DOHH2 (cell line): ENCODE results near the gene CERS6.

Experiments
- H3F3A ChIP-seq: fragments of 200-600 bp; sonication (generic), shearing (Covaris generic); 2 replicates; pipeline ENCODE4 v1.6.0; 2016; ENCODE audit warnings: antibody characterized with exemption, mild to moderate bottlenecking; ENCODE audit not compliant: control insufficient read depth, insufficient read depth
- H3K27ac ChIP-seq: fragments of 200-600 bp; sonication (generic); 2 replicates; pipeline ENCODE4 v1.5.1; 2014; ENCODE audit warnings: low read depth, mild to moderate bottlenecking, low read length, moderate library complexity
- H3K27me3 ChIP-seq: fragments of 200-600 bp; sonication (generic); 2 replicates; pipeline ENCODE4 v1.6.1; 2014; ENCODE audit warnings: mild to moderate bottlenecking, low read length, mixed read lengths; ENCODE audit not compliant: control insufficient read depth
- H3K36me3 ChIP-seq: fragments of 200-600 bp; sonication (generic); 2 replicates; pipeline ENCODE4 v1.6.1; 2014; ENCODE audit warnings: mild to moderate bottlenecking, low read length, moderate library complexity, mixed read lengths; ENCODE audit not compliant: control insufficient read depth
- H3K4me1 ChIP-seq: fragments of 200-600 bp; sonication (generic); 2 replicates; pipeline ENCODE4 v1.6.1; 2014; ENCODE audit warnings: mild to moderate bottlenecking, low read length, mixed read lengths; ENCODE audit not compliant: control insufficient read depth
- H3K4me2 ChIP-seq: fragments of 200-600 bp; sonication (generic); 2 replicates; pipeline ENCODE4 v1.6.0; 2014; ENCODE audit warnings: mild to moderate bottlenecking, low read length, moderate library complexity
- H3K4me3 ChIP-seq: fragments of 200-600 bp; sonication (generic); 2 replicates; pipeline ENCODE4 v1.5.1; 2014; ENCODE audit warnings: mild to moderate bottlenecking, low read length, mixed read lengths
- H3K79me2 ChIP-seq: fragments of 200-600 bp; sonication (generic); 2 replicates; pipeline ENCODE4 v1.6.1; 2014; ENCODE audit warnings: mild to moderate bottlenecking, low read length, mixed read lengths; ENCODE audit not compliant: control insufficient read depth
- H3K9me2 ChIP-seq: fragments of 200-600 bp; sonication (generic); replicated peaks from 2 replicates; pipeline ENCODE4 v1.6.1; 2014; ENCODE audit warnings: mild to moderate bottlenecking, low read length, mixed read lengths; ENCODE audit not compliant: control insufficient read depth
- H3K9me3 ChIP-seq: fragments of 200-600 bp; sonication (generic); 2 replicates; pipeline ENCODE4 v1.6.1; 2014; ENCODE audit warnings: antibody characterized with exemption, low read length, mixed read lengths; ENCODE audit not compliant: control insufficient read depth, insufficient read depth
- H4K20me1 ChIP-seq: fragments of 200-600 bp; sonication (generic); 2 replicates; pipeline ENCODE4 v1.6.0; 2014; ENCODE audit warnings: low read depth, mild to moderate bottlenecking, antibody characterized with exemption, low read length, moderate library complexity; ENCODE audit not compliant: control insufficient read depth, insufficient read depth
- CTCF ChIP-seq: fragments of 200-600 bp; sonication (generic); IDR thresholded peaks from one replicate; pipeline ENCODE4 v1.5.1; 2014; ENCODE audit warnings: antibody characterized with exemption, mild to moderate bottlenecking, low read depth, low read length; ENCODE audit not compliant: poor library complexity, severe bottlenecking
- EZH2phosphoT487 ChIP-seq: fragments of 200-600 bp; sonication (generic); IDR thresholded peaks from 2 replicates; pipeline ENCODE4 v1.6.1; 2017; ENCODE audit warnings: borderline replicate concordance, mild to moderate bottlenecking, antibody characterized with exemption, low read length, moderate library complexity, mixed read lengths

CERS6 gene

GRCh38 chr2:168679741-168680310, 223.8 kb downstream of the CERS6 start:
- Histone ChIP-seq H3K4me1 (no peaks in the 10 kb centered on the region), H3K79me2 (no peaks in the 10 kb centered on the region), H3F3A (no peaks in the 10 kb centered on the region), H3K4me2 (no peak overlapping the region), H3K27ac (no peak overlapping the region), H3K9me2 (no peaks in the 10 kb centered on the region), H3K4me3 (no peak overlapping the region), H3K36me3 (no peaks in the 10 kb centered on the region), H3K9me3 (no peaks in the 10 kb centered on the region), H4K20me1 (no peaks in the 10 kb centered on the region), H3K27me3 (no peaks in the 10 kb centered on the region)
- TF ChIP-seq EZH2phosphoT487, result no peak
- no peak for TF ChIP-seq CTCF

- Histone ChIP-seq H3K27ac (no peak overlapping the region), H3K4me1 (no peaks in the 10 kb centered on the region), H3K79me2 (no peaks in the 10 kb centered on the region), H3K9me2 (no peaks in the 10 kb centered on the region), H3K27me3 (no peaks in the 10 kb centered on the region), H3K4me2 (no peak overlapping the region), H4K20me1 (no peaks in the 10 kb centered on the region), H3K9me3 (no peaks in the 10 kb centered on the region), H3F3A (no peaks in the 10 kb centered on the region), H3K36me3 (no peaks in the 10 kb centered on the region), H3K4me3 (no peak overlapping the region)
- TF ChIP-seq EZH2phosphoT487, result no peak
- no peak for TF ChIP-seq CTCF
These were observed 227.9 kb downstream of the CERS6 start for GRCh38 chr2:168683996-168684395.

GRCh38 chr2:168684921-168685599, 229.0 kb downstream of the CERS6 start:
- Histone ChIP-seq H3F3A (no peaks in the 10 kb centered on the region), H3K4me3 (no peak overlapping the region), H3K27me3 (no peaks in the 10 kb centered on the region), H4K20me1 (no peaks in the 10 kb centered on the region), H3K4me1 (no peaks in the 10 kb centered on the region), H3K36me3 (no peaks in the 10 kb centered on the region), H3K27ac (no peak overlapping the region), H3K79me2 (no peaks in the 10 kb centered on the region), H3K4me2 (no peak overlapping the region), H3K9me3 (no peaks in the 10 kb centered on the region), H3K9me2 (no peaks in the 10 kb centered on the region)
- no peak for TF ChIP-seq EZH2phosphoT487
- no peak for TF ChIP-seq CTCF
